Measurements from ENCODE around the gene PBLD.

DNA sequence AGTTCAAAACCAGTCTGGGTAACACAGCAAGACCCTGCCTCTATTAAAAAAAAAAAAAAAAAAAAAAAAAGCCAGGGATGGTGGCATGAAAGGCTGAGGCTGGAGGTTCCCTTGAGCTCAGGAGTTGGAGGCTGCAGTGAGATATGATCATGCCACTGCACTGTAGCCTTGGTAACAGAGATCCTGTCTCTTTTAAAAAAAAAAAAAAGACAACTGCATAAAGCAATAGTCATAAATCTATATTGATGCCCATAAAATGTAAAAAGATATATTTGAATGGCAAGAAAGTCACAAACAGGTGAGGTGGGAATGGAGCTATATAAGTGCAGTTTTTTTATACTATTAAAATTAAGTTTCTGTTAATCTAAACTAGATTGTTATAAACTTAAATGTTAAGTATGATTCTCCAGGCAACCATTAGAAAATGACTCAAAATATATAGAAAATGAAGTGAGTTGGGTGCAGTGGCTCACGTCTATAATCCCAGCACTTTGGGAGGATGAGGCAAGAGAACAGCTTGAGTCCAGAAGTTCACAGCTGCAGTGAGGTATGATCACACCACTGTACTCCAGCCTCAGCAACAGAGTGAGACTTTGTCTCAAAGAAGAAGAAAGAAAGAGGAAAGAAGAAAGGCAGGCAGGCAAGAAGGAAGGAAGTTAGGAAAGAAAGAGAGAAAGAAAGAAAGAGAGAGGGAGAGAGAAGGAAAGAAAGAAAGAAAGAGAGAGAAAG lies 14.2 kb downstream of the PBLD start:
- TF ChIP-seq, protein P1, sequence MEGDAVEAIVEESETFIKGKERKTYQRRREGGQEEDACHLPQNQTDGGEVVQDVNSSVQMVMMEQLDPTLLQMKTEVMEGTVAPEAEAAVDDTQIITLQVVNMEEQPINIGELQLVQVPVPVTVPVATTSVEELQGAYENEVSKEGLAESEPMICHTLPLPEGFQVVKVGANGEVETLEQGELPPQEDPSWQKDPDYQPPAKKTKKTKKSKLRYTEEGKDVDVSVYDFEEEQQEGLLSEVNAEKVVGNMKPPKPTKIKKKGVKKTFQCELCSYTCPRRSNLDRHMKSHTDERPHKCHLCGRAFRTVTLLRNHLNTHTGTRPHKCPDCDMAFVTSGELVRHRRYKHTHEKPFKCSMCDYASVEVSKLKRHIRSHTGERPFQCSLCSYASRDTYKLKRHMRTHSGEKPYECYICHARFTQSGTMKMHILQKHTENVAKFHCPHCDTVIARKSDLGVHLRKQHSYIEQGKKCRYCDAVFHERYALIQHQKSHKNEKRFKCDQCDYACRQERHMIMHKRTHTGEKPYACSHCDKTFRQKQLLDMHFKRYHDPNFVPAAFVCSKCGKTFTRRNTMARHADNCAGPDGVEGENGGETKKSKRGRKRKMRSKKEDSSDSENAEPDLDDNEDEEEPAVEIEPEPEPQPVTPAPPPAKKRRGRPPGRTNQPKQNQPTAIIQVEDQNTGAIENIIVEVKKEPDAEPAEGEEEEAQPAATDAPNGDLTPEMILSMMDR (IDR thresholded peaks at IDR 0.05 in 8 of 11, conservative IDR thresholded peaks at IDR 0.05 in 3 of 11) = no peak
- no peak for TF ChIP-seq POLR2AphosphoS5 (IDR thresholded peaks at IDR 0.05)

Measured in spleen (tissue), 7 donors.